Measurements from ENCODE around the gene TPRG1. TPM values are rescaled to one million over a fixed set of nuclear protein-coding genes. Genes with fewer than 3 reads are reported as not detected.

The TPRG1 gene
- total and polyA plus RNA-seq, 2 experiments from 2014 or later = 0.43 TPM; not detected in 1

- Histone ChIP-seq H3K79me2 (no peaks in the 10 kb centered on the region), H4K20me1 (ENCODE audit: insufficient read depth, poor library complexity, severe bottlenecking) (no peaks in the 10 kb centered on the region), H3K9me3 (ENCODE audit: low read depth) (no peaks in the 10 kb centered on the region), H3K9me2 (replicated peaks; ENCODE audit: insufficient read depth) (no peaks in the 10 kb centered on the region), H3K4me2 (no peak overlapping the region), H3K36me3 (replicated peaks; ENCODE audit: insufficient read depth, low read depth) (no peaks in the 10 kb centered on the region), H3K27me3 (no peaks in the 10 kb centered on the region), H3K4me3 (no peak overlapping the region), H3K27ac (no peak overlapping the region), H3K4me1 (ENCODE audit: insufficient read depth) (peaks cover 4% of the 10 kb centered on the region), H2AFZ (no peak overlapping the region)
- no peak for TF ChIP-seq EZH2 (IDR thresholded peaks at IDR 0.05; ENCODE audit: borderline replicate concordance)
- 95% methylated on average over 3 of the region's 3 CpGs for WGBS (ENCODE audit: low lambda C conversion rate, missing lambda C conversion rate)
- DNase-seq (ENCODE audit: low spot score) = no peak
Measured at GRCh38 chr3:189277711-189278110, 105.9 kb downstream of the TPRG1 start.

DNA sequence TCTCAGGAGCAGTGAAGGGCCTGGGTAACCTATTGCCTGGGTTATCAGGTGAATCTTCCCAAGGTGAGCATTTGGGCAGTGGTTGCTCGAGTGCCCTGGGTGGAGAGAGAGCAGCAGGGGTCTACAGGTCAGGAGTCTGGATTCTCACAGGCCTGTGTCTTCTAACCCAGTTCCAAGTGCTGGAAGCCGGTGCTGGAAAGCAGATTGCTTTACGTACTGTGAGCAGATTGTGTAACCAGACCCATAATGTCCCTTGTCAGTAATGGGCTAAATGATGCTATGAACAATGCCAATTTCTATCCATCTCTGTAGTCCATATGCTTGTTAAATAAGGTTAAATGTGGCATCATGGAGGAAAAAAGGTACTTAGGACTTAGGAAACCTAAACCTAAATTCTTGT, 106.5 kb downstream of the TPRG1 start:
- Histone ChIP-seq H3K4me1 (ENCODE audit: insufficient read depth) (peaks cover 4% of the 10 kb centered on the region), H3K9me3 (ENCODE audit: low read depth) (no peaks in the 10 kb centered on the region), H3K79me2 (no peaks in the 10 kb centered on the region), H3K4me3 (no peak overlapping the region), H3K27me3 (no peaks in the 10 kb centered on the region), H3K36me3 (replicated peaks; ENCODE audit: insufficient read depth, low read depth) (no peaks in the 10 kb centered on the region), H2AFZ (no peak overlapping the region), H3K9me2 (replicated peaks; ENCODE audit: insufficient read depth) (no peaks in the 10 kb centered on the region), H4K20me1 (ENCODE audit: insufficient read depth, poor library complexity, severe bottlenecking) (no peaks in the 10 kb centered on the region), H3K27ac (no peak overlapping the region), H3K4me2 (no peak overlapping the region)
- WGBS (ENCODE audit: low lambda C conversion rate, missing lambda C conversion rate) = 75% methylated on average over 3 of the region's 3 CpGs
- TF ChIP-seq CTCF (IDR thresholded peaks at IDR 0.05; ENCODE audit: poor library complexity) = no peak
- no peak for TF ChIP-seq EZH2 (IDR thresholded peaks at IDR 0.05; ENCODE audit: borderline replicate concordance)
- TF ChIP-seq EZH2phosphoT487 (IDR thresholded peaks at IDR 0.05; ENCODE audit: low read depth, severe bottlenecking, unreplicated experiment) = no peak
- no peak for DNase-seq (ENCODE audit: low spot score)

GRCh38 chr3:189282189-189282588, 110.4 kb downstream of the TPRG1 start:
- Histone ChIP-seq H4K20me1 (ENCODE audit: insufficient read depth, poor library complexity, severe bottlenecking) (no peaks in the 10 kb centered on the region), H3K36me3 (replicated peaks; ENCODE audit: insufficient read depth, low read depth) (no peaks in the 10 kb centered on the region), H2AFZ (no peak overlapping the region), H3K79me2 (no peaks in the 10 kb centered on the region), H3K9me2 (replicated peaks; ENCODE audit: insufficient read depth) (no peaks in the 10 kb centered on the region), H3K9me3 (ENCODE audit: low read depth) (no peaks in the 10 kb centered on the region), H3K4me1 (ENCODE audit: insufficient read depth) (no peaks in the 10 kb centered on the region), H3K27ac (no peak overlapping the region), H3K4me3 (no peak overlapping the region), H3K27me3 (no peaks in the 10 kb centered on the region), H3K4me2 (no peak overlapping the region)
- 82% methylated on average over 3 of the region's 3 CpGs for WGBS (ENCODE audit: low lambda C conversion rate, missing lambda C conversion rate)
- no peak for DNase-seq (ENCODE audit: low spot score)
- no peak for TF ChIP-seq EZH2phosphoT487 (IDR thresholded peaks at IDR 0.05; ENCODE audit: low read depth, severe bottlenecking, unreplicated experiment)

GRCh38 chr3:189282741-189283140, 111.0 kb downstream of the TPRG1 start:
- Histone ChIP-seq H2AFZ (no peak overlapping the region), H3K79me2 (no peaks in the 10 kb centered on the region), H4K20me1 (ENCODE audit: insufficient read depth, poor library complexity, severe bottlenecking) (no peaks in the 10 kb centered on the region), H3K9me2 (replicated peaks; ENCODE audit: insufficient read depth) (no peaks in the 10 kb centered on the region), H3K27me3 (no peaks in the 10 kb centered on the region), H3K9me3 (ENCODE audit: low read depth) (no peaks in the 10 kb centered on the region), H3K36me3 (replicated peaks; ENCODE audit: insufficient read depth, low read depth) (no peaks in the 10 kb centered on the region), H3K27ac (no peak overlapping the region), H3K4me1 (ENCODE audit: insufficient read depth) (no peaks in the 10 kb centered on the region), H3K4me2 (no peak overlapping the region), H3K4me3 (no peak overlapping the region)
- WGBS (ENCODE audit: low lambda C conversion rate, missing lambda C conversion rate) = 72% methylated on average over 3 of the region's 3 CpGs
- DNase-seq (ENCODE audit: low spot score) = no peak
- TF ChIP-seq EZH2 (IDR thresholded peaks at IDR 0.05; ENCODE audit: borderline replicate concordance) (no peak), EZH2phosphoT487 (IDR thresholded peaks at IDR 0.05; ENCODE audit: low read depth, severe bottlenecking, unreplicated experiment) (no peak), CTCF (IDR thresholded peaks at IDR 0.05; ENCODE audit: poor library complexity) (no peak)

Data from hepatocyte (in vitro differentiated cells).